ENCODE measurements around the gene PDSS2. TPM values are rescaled to one million over a fixed set of nuclear protein-coding genes. Genes with fewer than 3 reads are reported as not detected.

PDSS2 gene
- total and polyA plus RNA-seq, 2 of the 8 experiments (the other 6 are each of a cell fraction or from before 2014, with no cell fraction given): 10.7 to 16.1 TPM

DNA sequence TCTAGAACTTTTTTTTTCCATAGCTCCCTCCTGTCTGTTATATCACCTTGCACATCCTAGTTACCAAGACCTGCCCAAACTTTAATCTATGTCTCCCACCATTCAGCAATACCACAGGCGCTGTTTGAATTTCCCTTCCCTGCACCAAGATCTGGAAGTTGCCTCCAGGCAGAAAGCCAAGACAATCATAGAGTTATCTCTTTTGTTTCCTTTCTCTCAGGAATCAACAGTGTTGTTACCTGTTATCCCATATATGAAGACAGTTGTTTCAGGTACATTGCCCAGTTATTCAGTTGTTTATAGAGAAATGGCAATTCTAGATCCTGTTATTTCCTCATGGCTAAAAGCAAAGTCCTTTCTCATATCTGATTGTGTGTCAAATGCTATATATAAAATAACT, 63.2 kb downstream of the PDSS2 start:
- no peak overlapping the region for H3K9ac ChIP-seq (replicated peaks in 1 of 4; ENCODE audit: extremely low read depth in 1 of 4, low read depth in 3 of 4, low read length in 3 of 4)
- H3K23me2 ChIP-seq (ENCODE audit: low read depth, low read length): no peaks in the 10 kb centered on the region
- ChIA-PET CTCF (ENCODE audit: partially characterized antibody) (interaction anchor here (0.6 kb wide), 1 partner anchor 249 kb away, joined by 3 read pairs; no protein-coding TSS in a partner anchor), POLR2A (ENCODE audit: partially characterized antibody) (no interaction called here)
- no peak overlapping the region for H3K4ac ChIP-seq (replicated peaks; ENCODE audit: insufficient read length, low read depth, low read length)
- H3K27me3 ChIP-seq (replicated peaks in 1 of 4; ENCODE audit: control insufficient read depth in 3 of 4, extremely low read depth in 1 of 4, insufficient read depth in 3 of 4, low read length in 3 of 4): no peaks in the 10 kb centered on the region
- H2AFZ ChIP-seq (ENCODE audit: low read length): no peak overlapping the region
- no peak overlapping the region for H3K14ac ChIP-seq (ENCODE audit: insufficient read length)
- peaks cover 2% of the 10 kb centered on the region; the same call in 1 of the 2 replicates for H3K79me1 ChIP-seq (ENCODE audit: low read depth, low read length)
- H3K36me3 ChIP-seq (ENCODE audit: control insufficient read depth in 2 of 4, insufficient read depth in 4 of 4, low read length in 3 of 4): peaks cover 0 to 4% (median 0%) of the 10 kb centered on the region in 4 experiments; a peak in 1 of 8 replicates
- no peak overlapping the region for H4K91ac ChIP-seq (replicated peaks; ENCODE audit: insufficient read length, low read length)
- H3K9me3 ChIP-seq (ENCODE audit: insufficient read depth in 2 of 2, low read depth in 1 of 2, low read length in 1 of 2): no peaks in the 10 kb centered on the region
- H3K56ac ChIP-seq (replicated peaks; ENCODE audit: insufficient read length, low read depth, low read length): no peak overlapping the region
- H4K8ac ChIP-seq (ENCODE audit: extremely low read depth, insufficient read depth, low read length): no peak overlapping the region
- no peak overlapping the region for H3K27ac ChIP-seq (ENCODE audit: low read depth, low read length)
- H3K4me2 ChIP-seq (ENCODE audit: insufficient read depth in 1 of 2, low read depth in 2 of 2, low read length in 2 of 2): no peak overlapping the region
- H3K23ac ChIP-seq (ENCODE audit: insufficient read length): no peak overlapping the region
- H3K4me3 ChIP-seq (ENCODE audit: extremely low read depth in 1 of 4, insufficient read depth in 2 of 4, low read depth in 3 of 4, low read length in 4 of 4): no peak overlapping the region
- 96% methylated on average over 1 of the region's 1 CpG; no CpG with 5 or more reads in 1 of the 2 experiments for WGBS, 2 experiments (ENCODE audit: extremely low coverage in 1 of 2, insufficient coverage in 1 of 2, insufficient read length in 1 of 2, insufficient replicate concordance in 2 of 2, low coverage in 1 of 2, low lambda C conversion rate in 2 of 2, missing lambda C conversion rate in 1 of 2)
- H2BK15ac ChIP-seq (ENCODE audit: low read length): no peak overlapping the region
- no peak overlapping the region for H2BK5ac ChIP-seq (ENCODE audit: low read depth, low read length)
- H4K5ac ChIP-seq (ENCODE audit: insufficient read length, low read depth, low read length): no peak overlapping the region
- peaks cover 0 to 3% (median 0%) of the 10 kb centered on the region in 4 experiments; a peak in 2 of 7 replicates for H3K4me1 ChIP-seq (replicated peaks in 1 of 4; ENCODE audit: control insufficient read depth in 3 of 4, insufficient read depth in 4 of 4, low read length in 3 of 4)
- no peak overlapping the region for H2BK20ac ChIP-seq (ENCODE audit: low read length)
- no peak overlapping the region for H2BK12ac ChIP-seq (ENCODE audit: low read depth, low read length)
- DNase-seq (ENCODE audit: low read depth in 1 of 2, low spot score in 2 of 2): no peak
- no peak overlapping the region for H2BK120ac ChIP-seq (replicated peaks; ENCODE audit: low read depth, low read length)
- no peak for FAIRE-seq
- peaks cover 0 to 9% of the 10 kb centered on the region in 2 experiments; a peak in 1 of 4 replicates for H3K79me2 ChIP-seq (ENCODE audit: control insufficient read depth in 1 of 2, insufficient read depth in 2 of 2, low read length in 2 of 2)
- no peak overlapping the region for H3K18ac ChIP-seq (ENCODE audit: extremely low read depth, low read length)
- peaks cover 0 to 1% of the 10 kb centered on the region in 2 experiments for H4K20me1 ChIP-seq (replicated peaks in 1 of 2; ENCODE audit: control insufficient read depth in 1 of 2, insufficient read depth in 2 of 2, low read length in 2 of 2)
- no peak overlapping the region for H2AK5ac ChIP-seq (ENCODE audit: low read depth, low read length)
- TF ChIP-seq CREB1 (IDR thresholded peaks at IDR 0.05) (no peak), GABPA (IDR thresholded peaks at IDR 0.05; ENCODE audit: borderline replicate concordance, insufficient read depth, low read length) (no peak), HDAC2 (IDR thresholded peaks at IDR 0.05; ENCODE audit: borderline replicate concordance in 1 of 2, low read depth in 2 of 2, low read length in 2 of 2) (no peak), CTBP2 (IDR thresholded peaks at IDR 0.05; ENCODE audit: borderline replicate concordance, insufficient read depth, insufficient read length, low read length) (no peak), SP2 (IDR thresholded peaks at IDR 0.05; ENCODE audit: low read length) (no peak), BCL11A (IDR thresholded peaks at IDR 0.05; ENCODE audit: low read depth in 2 of 2, low read length in 2 of 2) (no peak), NRF1 (IDR thresholded peaks at IDR 0.05; ENCODE audit: low read depth, low read length) (no peak), TAF1 (IDR thresholded peaks at IDR 0.05; ENCODE audit: low read depth, low read length) (no peak), EZH2 (IDR thresholded peaks at IDR 0.05; ENCODE audit: low read depth, low read length, severe bottlenecking) (no peak), SRF (IDR thresholded peaks at IDR 0.05; ENCODE audit: low read depth, low read length) (no peak)
- TF ChIP-seq, protein P1, sequence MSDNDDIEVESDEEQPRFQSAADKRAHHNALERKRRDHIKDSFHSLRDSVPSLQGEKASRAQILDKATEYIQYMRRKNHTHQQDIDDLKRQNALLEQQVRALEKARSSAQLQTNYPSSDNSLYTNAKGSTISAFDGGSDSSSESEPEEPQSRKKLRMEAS (IDR thresholded peaks at IDR 0.05): no peak
- TF ChIP-seq, protein P2, sequence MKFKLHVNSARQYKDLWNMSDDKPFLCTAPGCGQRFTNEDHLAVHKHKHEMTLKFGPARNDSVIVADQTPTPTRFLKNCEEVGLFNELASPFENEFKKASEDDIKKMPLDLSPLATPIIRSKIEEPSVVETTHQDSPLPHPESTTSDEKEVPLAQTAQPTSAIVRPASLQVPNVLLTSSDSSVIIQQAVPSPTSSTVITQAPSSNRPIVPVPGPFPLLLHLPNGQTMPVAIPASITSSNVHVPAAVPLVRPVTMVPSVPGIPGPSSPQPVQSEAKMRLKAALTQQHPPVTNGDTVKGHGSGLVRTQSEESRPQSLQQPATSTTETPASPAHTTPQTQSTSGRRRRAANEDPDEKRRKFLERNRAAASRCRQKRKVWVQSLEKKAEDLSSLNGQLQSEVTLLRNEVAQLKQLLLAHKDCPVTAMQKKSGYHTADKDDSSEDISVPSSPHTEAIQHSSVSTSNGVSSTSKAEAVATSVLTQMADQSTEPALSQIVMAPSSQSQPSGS (IDR thresholded peaks at IDR 0.05; ENCODE audit: low read length): no peak
